Natural killer cell treated with Interleukin-12 subunit alpha and Interleukin-12 subunit beta and Interleukin-15 and Interleukin-18, amount 100 ng/mL, for 72 hours (primary cell): Measurements from ENCODE around the gene MUCL3. TPM values are rescaled to one million over a fixed set of nuclear protein-coding genes. Genes with fewer than 3 reads are reported as not detected.
"Not testable (repeated sequence)": the region's sequence is repeated elsewhere in the genome, so short reads cannot be mapped to it uniquely, and the experiment has no call there.

Experiments used
- ATAC-seq, 2 donors: fragments of 150-1000 bp; cut with Tn5 transposase in 1 of 2; sonication (Bioruptor Pico), chemical (Tn5 transposase) in 1 of 2; 2 replicates each; pipeline ENCODE4 v1.10.0; 2021
- DNase-seq: peaks from one replicate; pipeline ENCODE4 v3.0.0; 2022; ENCODE audit warnings: low spot score
- H3K27ac Mint-ChIP-seq, 2 donors: 1 replicate in 1 of 2; 2 replicates in 1 of 2; pipeline ENCODE4 v1.8.0; 2022; ENCODE audit warnings: mixed read lengths in 2 of 2, mild to moderate bottlenecking in 1 of 2, moderate library complexity in 1 of 2
- H3K27me3 Mint-ChIP-seq, 2 donors: 1 replicate in 1 of 2; 2 replicates in 1 of 2; pipeline ENCODE4 v1.8.0; 2022; ENCODE audit warnings: mixed read lengths in 2 of 2
- H3K36me3 Mint-ChIP-seq: one replicate; pipeline ENCODE4 v1.8.0; 2022; ENCODE audit warnings: mixed read lengths
- H3K4me1 Mint-ChIP-seq, 2 donors: 1 replicate in 1 of 2; 2 replicates in 1 of 2; pipeline ENCODE4 v1.8.0; 2022; ENCODE audit warnings: low read depth in 2 of 2, mixed read lengths in 2 of 2, mild to moderate bottlenecking in 1 of 2
- H3K4me3 Mint-ChIP-seq: one replicate; pipeline ENCODE4 v1.8.0; 2022; ENCODE audit warnings: mixed read lengths
- H3K9me3 Mint-ChIP-seq: 2 replicates; pipeline ENCODE4 v1.8.0; 2022; ENCODE audit warnings: mixed read lengths
- total RNA-seq, 2 donors: library from RNA; stranded (reverse); gene quantifications; one replicate each; pipeline ENCODE4 v1.2.3, GENCODE V29; 2022

MUCL3 gene
- total RNA-seq, 2 donors from 2014 or later: not detected

- no peak overlapping the region for H3K27ac Mint-ChIP-seq
- DNase-seq: no peak
- no peak for ATAC-seq
- no peaks in the 10 kb centered on the region for H3K9me3 Mint-ChIP-seq
- H3K36me3 Mint-ChIP-seq: no peaks in the 10 kb centered on the region
- peaks cover 9 to 10% of the 10 kb centered on the region in 2 donors for H3K4me1 Mint-ChIP-seq
- H3K4me3 Mint-ChIP-seq: peak overlapping the region; percentile 7
- H3K27me3 Mint-ChIP-seq: peaks cover 0 to 6% of the 10 kb centered on the region in 2 donors
Measured at GRCh38 chr6:30990422-30991086, 49.8 kb downstream of the MUCL3 start.

- Mint-ChIP-seq H3K4me1 (peaks cover 9 to 10% of the 10 kb centered on the region in 2 donors), H3K4me3 (no peak overlapping the region), H3K36me3 (no peaks in the 10 kb centered on the region), H3K9me3 (no peaks in the 10 kb centered on the region), H3K27me3 (peaks cover 0 to 6% of the 10 kb centered on the region in 2 donors), H3K27ac (no peak overlapping the region)
- DNase-seq (no peak), ATAC-seq (no peak)
Measured at GRCh38 chr6:30991891-30992290, 51.1 kb downstream of the MUCL3 start.

- Mint-ChIP-seq H3K27me3 (peaks cover 0 to 4% of the 10 kb centered on the region in 2 donors), H3K9me3 (no peaks in the 10 kb centered on the region), H3K27ac (no peak overlapping the region), H3K4me1 (peaks cover 0 to 3% of the 10 kb centered on the region in 2 donors), H3K4me3 (no peak overlapping the region), H3K36me3 (no peaks in the 10 kb centered on the region)
- ATAC-seq (no peak), DNase-seq (no peak)
Measured at GRCh38 chr6:30997301-30997700, 56.5 kb downstream of the MUCL3 start.

- H3K9me3 Mint-ChIP-seq: no peaks in the 10 kb centered on the region
- H3K4me1 Mint-ChIP-seq: peaks cover 0 to 3% of the 10 kb centered on the region in 2 donors
- DNase-seq (no peak), ATAC-seq (no peak)
- H3K36me3 Mint-ChIP-seq: no peaks in the 10 kb centered on the region
- peaks cover 7 to 9% of the 10 kb centered on the region in 2 donors for H3K27me3 Mint-ChIP-seq
- no peak overlapping the region for H3K27ac Mint-ChIP-seq
- no peak overlapping the region for H3K4me3 Mint-ChIP-seq
Measured at GRCh38 chr6:30998785-30999184, 58.0 kb downstream of the MUCL3 start.

- not testable (repeated sequence) for ATAC-seq, H3K27ac Mint-ChIP-seq
Measured at GRCh38 chr6:31000067-31000860, 59.5 kb downstream of the MUCL3 start.

GRCh38 chr6:31001281-31001888 lies 60.6 kb downstream of the MUCL3 start:
- peaks cover 0 to 3% of the 10 kb centered on the region in 2 donors for H3K4me1 Mint-ChIP-seq
- H3K4me3 Mint-ChIP-seq: no peak overlapping the region
- no peaks in the 10 kb centered on the region for H3K9me3 Mint-ChIP-seq
- no peaks in the 10 kb centered on the region for H3K36me3 Mint-ChIP-seq
- ATAC-seq (no peak), DNase-seq (no peak)
- no peak overlapping the region for H3K27ac Mint-ChIP-seq
- H3K27me3 Mint-ChIP-seq: peaks cover 12 to 22% of the 10 kb centered on the region in 2 donors

More at GRCh38 chr6:31000067-31000860, 59.5 kb downstream of the MUCL3 start:
- not testable (repeated sequence) for H3K4me3 Mint-ChIP-seq, H3K36me3 Mint-ChIP-seq, H3K9me3 Mint-ChIP-seq, DNase-seq, H3K4me1 Mint-ChIP-seq
- H3K27me3 Mint-ChIP-seq: peaks cover 7 to 15% of the 10 kb centered on the region in 2 donors

GRCh38 chr6:31002471-31002870 lies 61.7 kb downstream of the MUCL3 start:
- no peak overlapping the region for H3K4me3 Mint-ChIP-seq
- peaks cover 16 to 25% of the 10 kb centered on the region in 2 donors for H3K27me3 Mint-ChIP-seq
- ATAC-seq (no peak), DNase-seq (no peak)
- peaks cover 0 to 3% of the 10 kb centered on the region in 2 donors for H3K4me1 Mint-ChIP-seq
- no peaks in the 10 kb centered on the region for H3K9me3 Mint-ChIP-seq
- no peaks in the 10 kb centered on the region for H3K36me3 Mint-ChIP-seq
- H3K27ac Mint-ChIP-seq: no peak overlapping the region

Other genes starting within 250 kb of the MUCL3 start
- 10 to 100 TPM; 11.7 to 24.2 TPM for gene NRM, start 250.0 kb upstream of the MUCL3 start, total RNA-seq
- 100 to 1,000 TPM in 1 of 2 donors, 10 to 100 TPM in 1; 64.1 to 118 TPM for gene MDC1, start 223.7 kb upstream of the MUCL3 start, total RNA-seq
- gene TUBB, start 220.6 kb upstream of the MUCL3 start, total RNA-seq: 1,000 to 10,000 TPM in 1 of 2 donors, 100 to 1,000 TPM in 1; 938 to 1,043 TPM
- gene FLOT1, start 198.3 kb upstream of the MUCL3 start, total RNA-seq: 100 to 1,000 TPM; 219 to 319 TPM
- gene IER3, start 196.4 kb upstream of the MUCL3 start, total RNA-seq: 100 to 1,000 TPM; 128 to 346 TPM
- gene DDR1, start 56.5 kb upstream of the MUCL3 start, total RNA-seq: 1 to 10 TPM; 2.9 to 7.4 TPM
- 10 to 100 TPM; 29.4 to 49.5 TPM for gene GTF2H4, start 32.8 kb upstream of the MUCL3 start, total RNA-seq
- 10 to 100 TPM; 47.2 to 90.5 TPM for gene VARS2, start 26.7 kb upstream of the MUCL3 start, total RNA-seq
- gene SFTA2, start 8.8 kb upstream of the MUCL3 start, total RNA-seq: not detected
- gene MUC21, start 42.7 kb downstream of the MUCL3 start, total RNA-seq: not detected
- gene MUC22, start 69.5 kb downstream of the MUCL3 start, total RNA-seq: not detected
- gene C6orf15, start 171.6 kb downstream of the MUCL3 start, total RNA-seq: not detected
- gene PSORS1C1, start 173.8 kb downstream of the MUCL3 start, total RNA-seq: not detected
- gene CDSN, start 179.5 kb downstream of the MUCL3 start, total RNA-seq: not detected
- gene PSORS1C2, start 198.1 kb downstream of the MUCL3 start, total RNA-seq: not detected
- 10 to 100 TPM; 29.2 to 54.1 TPM for gene CCHCR1, start 216.8 kb downstream of the MUCL3 start, total RNA-seq
- gene TCF19, start 217.6 kb downstream of the MUCL3 start, total RNA-seq: 10 to 100 TPM; 59.0 to 96.5 TPM
- under 1 TPM in 1 of 2 donors, not detected in 1; 0.21 TPM for gene POU5F1, start 229.7 kb downstream of the MUCL3 start, total RNA-seq